Glutamatergic neuron (in vitro differentiated cells): ENCODE data around the gene GBP6. TPM values are rescaled to one million over a fixed set of nuclear protein-coding genes. Genes with fewer than 3 reads are reported as not detected.

ENCODE experiments used
- DNase-seq: peaks from one replicate; pipeline ENCODE4 v3.0.0; 2022
- H3K27ac Mint-ChIP-seq: one replicate; pipeline ENCODE4 v1.8.0; 2020; ENCODE audit warnings: mild to moderate bottlenecking, mixed read lengths, inconsistent platforms; ENCODE audit not compliant: unreplicated experiment
- H3K27me3 Mint-ChIP-seq: one replicate; pipeline ENCODE4 v1.8.0; 2020; ENCODE audit warnings: mild to moderate bottlenecking, moderate library complexity, mixed read lengths, inconsistent platforms; ENCODE audit not compliant: unreplicated experiment
- H3K36me3 Mint-ChIP-seq: one replicate; pipeline ENCODE4 v1.8.0; 2020; ENCODE audit warnings: mild to moderate bottlenecking, mixed read lengths, inconsistent platforms; ENCODE audit not compliant: unreplicated experiment
- H3K4me1 Mint-ChIP-seq: one replicate; pipeline ENCODE4 v1.8.0; 2020; ENCODE audit warnings: mild to moderate bottlenecking, low read depth, mixed read lengths, inconsistent platforms; ENCODE audit not compliant: unreplicated experiment
- H3K4me3 Mint-ChIP-seq: one replicate; pipeline ENCODE4 v1.8.0; 2020; ENCODE audit warnings: mild to moderate bottlenecking, mixed read lengths, inconsistent platforms; ENCODE audit not compliant: unreplicated experiment
- H3K9me3 Mint-ChIP-seq: one replicate; pipeline ENCODE4 v1.8.0; 2020; ENCODE audit warnings: mild to moderate bottlenecking, moderate library complexity, mixed read lengths, inconsistent platforms; ENCODE audit not compliant: unreplicated experiment
- total RNA-seq: library from RNA; stranded (reverse); fragmentation: NEBNext Ultra II Directional; extraction: Animal tissue kit (Norgen Biotek cat#: 25700); gene quantifications from one replicate; pipeline ENCODE4 v1.2.1, GENCODE V29; 2021; ENCODE audit not compliant: unreplicated experiment
- TF ChIP-seq, protein P1 (sequence below): fragments of 200-600 bp; sonication (generic); IDR thresholded peaks from one replicate; pipeline ENCODE4 v1.5.0; 2021; ENCODE audit not compliant: partially characterized antibody, unreplicated experiment

Gene GBP6
- total RNA-seq, 1 donor from 2014 or later = not detected

DNA sequence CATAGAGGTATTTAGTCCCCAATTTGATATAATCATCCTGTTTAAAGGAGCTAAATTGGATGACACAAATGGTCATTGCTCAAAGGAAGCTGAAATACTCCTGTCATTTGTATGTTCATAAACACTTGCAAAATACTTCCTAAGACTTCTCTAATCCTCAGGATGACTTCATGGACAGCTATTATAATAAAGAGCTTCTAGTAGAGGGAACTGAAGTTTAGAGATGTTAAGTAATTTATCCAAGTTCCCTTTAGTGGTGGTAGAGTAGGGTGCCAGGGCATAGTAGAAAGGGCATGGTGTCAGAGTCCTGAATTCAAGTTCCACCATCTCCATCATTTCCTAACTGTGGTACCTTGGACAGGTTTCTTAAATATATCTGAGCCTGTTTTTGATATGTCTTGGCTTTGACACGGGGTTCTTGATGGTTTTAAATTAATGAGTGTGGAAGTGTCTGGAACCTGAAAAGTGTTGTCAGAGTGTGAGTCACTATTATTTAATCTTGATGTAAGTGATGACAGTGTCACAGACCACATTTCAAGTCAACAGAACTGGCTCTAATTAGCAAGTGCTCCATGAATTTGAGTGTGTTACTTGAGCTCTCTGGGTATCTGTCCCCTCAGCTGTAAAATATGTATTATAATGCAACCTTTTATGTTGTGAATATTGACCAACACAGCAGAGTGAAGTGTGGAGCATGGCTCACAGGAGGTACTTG, 12.1 kb upstream of the GBP6 start:
- Mint-ChIP-seq H3K36me3 (no peaks in the 10 kb centered on the region), H3K27ac (no peak overlapping the region), H3K9me3 (no peaks in the 10 kb centered on the region), H3K4me3 (no peak overlapping the region), H3K4me1 (no peaks in the 10 kb centered on the region), H3K27me3 (no peaks in the 10 kb centered on the region)
- TF ChIP-seq, protein P1, sequence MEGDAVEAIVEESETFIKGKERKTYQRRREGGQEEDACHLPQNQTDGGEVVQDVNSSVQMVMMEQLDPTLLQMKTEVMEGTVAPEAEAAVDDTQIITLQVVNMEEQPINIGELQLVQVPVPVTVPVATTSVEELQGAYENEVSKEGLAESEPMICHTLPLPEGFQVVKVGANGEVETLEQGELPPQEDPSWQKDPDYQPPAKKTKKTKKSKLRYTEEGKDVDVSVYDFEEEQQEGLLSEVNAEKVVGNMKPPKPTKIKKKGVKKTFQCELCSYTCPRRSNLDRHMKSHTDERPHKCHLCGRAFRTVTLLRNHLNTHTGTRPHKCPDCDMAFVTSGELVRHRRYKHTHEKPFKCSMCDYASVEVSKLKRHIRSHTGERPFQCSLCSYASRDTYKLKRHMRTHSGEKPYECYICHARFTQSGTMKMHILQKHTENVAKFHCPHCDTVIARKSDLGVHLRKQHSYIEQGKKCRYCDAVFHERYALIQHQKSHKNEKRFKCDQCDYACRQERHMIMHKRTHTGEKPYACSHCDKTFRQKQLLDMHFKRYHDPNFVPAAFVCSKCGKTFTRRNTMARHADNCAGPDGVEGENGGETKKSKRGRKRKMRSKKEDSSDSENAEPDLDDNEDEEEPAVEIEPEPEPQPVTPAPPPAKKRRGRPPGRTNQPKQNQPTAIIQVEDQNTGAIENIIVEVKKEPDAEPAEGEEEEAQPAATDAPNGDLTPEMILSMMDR = no peak
- DNase-seq = no peak

DNA sequence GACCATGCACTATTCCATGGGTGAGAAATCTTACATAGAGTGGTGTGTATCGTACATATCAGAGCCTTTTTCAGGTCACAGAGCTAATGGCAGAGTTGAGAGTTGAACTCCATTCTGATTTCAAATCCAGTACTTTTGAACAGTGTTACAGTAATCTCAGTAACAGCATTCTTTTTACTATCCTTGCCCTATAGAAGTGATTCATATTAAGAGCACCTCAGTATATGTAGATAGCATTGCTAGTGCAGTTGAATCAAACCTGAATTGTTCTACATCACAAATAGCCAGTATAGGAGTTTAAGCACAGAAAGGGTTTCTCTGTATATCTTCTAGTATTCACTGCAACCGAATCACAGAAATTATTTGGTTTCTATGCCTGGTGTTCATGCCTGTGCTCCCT, 11.4 kb upstream of the GBP6 start:
- Mint-ChIP-seq H3K27me3 (no peaks in the 10 kb centered on the region), H3K4me1 (no peaks in the 10 kb centered on the region), H3K27ac (no peak overlapping the region), H3K9me3 (no peaks in the 10 kb centered on the region), H3K4me3 (no peak overlapping the region), H3K36me3 (no peaks in the 10 kb centered on the region)
- TF ChIP-seq, protein P1 = no peak
- DNase-seq = no peak

DNA sequence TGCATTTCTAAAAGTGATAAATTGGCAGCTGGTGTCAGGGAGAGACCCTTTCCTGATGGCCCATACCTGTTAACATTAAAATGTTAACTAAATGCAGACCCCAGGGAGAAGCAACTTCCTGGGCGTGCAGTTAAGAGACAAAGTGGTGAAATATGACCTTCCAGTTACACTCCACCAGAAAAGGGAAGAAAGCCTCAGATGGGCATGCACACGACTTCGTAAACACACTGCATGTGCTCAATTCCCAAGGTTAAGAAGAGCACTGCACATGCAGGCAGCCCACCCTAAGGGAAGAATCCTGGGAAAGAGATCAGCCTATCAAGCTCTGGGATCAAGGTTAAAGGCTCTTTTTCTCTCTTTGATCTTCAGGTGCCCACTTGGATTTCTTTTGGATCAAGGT, 9.7 kb upstream of the GBP6 start:
- Mint-ChIP-seq H3K36me3 (no peaks in the 10 kb centered on the region), H3K4me1 (no peaks in the 10 kb centered on the region), H3K27ac (no peak overlapping the region), H3K27me3 (no peaks in the 10 kb centered on the region), H3K9me3 (no peaks in the 10 kb centered on the region), H3K4me3 (no peak overlapping the region)
- no peak for DNase-seq
- TF ChIP-seq, protein P1 = no peak

DNA sequence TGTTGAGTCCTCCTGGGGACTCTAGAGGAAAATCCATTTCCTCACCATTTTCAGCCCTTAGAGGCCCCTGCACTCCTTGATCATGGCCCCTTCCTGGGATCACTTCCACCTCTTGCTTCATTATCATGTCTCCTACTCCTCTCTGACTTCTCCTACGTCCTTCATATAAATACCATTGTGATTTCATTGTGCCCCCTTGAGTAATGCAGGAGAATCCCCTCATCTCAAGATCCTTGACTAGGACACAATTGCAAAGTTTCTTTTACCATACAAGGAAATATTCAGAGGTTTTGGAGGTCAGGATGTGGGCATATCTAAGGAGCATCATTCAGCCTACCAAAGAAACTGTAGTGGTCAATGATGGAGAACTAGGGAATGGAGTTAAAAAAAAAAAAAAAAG, 8.8 kb upstream of the GBP6 start:
- no peak for DNase-seq
- H3K27me3 Mint-ChIP-seq = no peaks in the 10 kb centered on the region
- no peaks in the 10 kb centered on the region for H3K36me3 Mint-ChIP-seq
- no peak overlapping the region for H3K27ac Mint-ChIP-seq
- TF ChIP-seq, protein P1 = no peak
- no peaks in the 10 kb centered on the region for H3K4me1 Mint-ChIP-seq
- no peaks in the 10 kb centered on the region for H3K9me3 Mint-ChIP-seq
- H3K4me3 Mint-ChIP-seq = no peak overlapping the region

DNA sequence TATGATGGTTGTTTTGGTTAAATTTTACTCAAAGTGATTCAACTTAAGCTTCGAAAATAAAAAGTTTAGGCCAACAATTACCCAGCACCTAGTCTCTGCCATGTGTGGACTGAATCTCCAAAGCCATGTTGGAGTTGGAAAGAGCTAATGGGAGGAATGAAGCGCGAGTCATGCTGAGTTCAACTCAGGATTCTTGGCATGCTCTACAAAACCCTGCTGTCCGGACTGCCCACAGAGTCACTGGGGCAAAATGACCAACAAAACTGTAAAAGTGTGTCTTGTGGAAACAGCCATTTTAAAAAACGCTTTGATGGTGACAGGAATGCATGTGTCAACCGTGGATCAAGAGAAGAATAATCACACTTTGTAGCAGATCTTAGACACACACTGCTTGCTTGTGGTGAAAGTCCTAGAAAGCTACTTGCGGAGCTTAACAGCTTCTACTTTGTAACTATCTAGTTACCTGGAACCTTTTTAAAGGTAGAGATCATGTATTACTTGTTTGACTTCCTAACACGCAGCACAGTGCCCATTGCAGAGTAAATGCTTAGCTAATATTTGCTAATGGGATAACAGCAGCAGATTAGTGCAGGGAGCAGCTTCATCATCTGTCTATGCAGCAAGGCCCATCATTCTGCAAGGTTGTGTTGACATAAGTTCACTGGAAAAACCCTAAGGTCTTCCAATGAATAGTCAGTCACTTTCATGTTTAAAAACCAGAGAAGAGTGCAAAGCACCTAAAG, 7.0 kb upstream of the GBP6 start:
- H3K36me3 Mint-ChIP-seq = no peaks in the 10 kb centered on the region
- H3K4me3 Mint-ChIP-seq = no peak overlapping the region
- H3K27ac Mint-ChIP-seq = no peak overlapping the region
- TF ChIP-seq, protein P1 = no peak
- DNase-seq = no peak
- no peaks in the 10 kb centered on the region for H3K4me1 Mint-ChIP-seq
- H3K9me3 Mint-ChIP-seq = no peaks in the 10 kb centered on the region
- no peaks in the 10 kb centered on the region for H3K27me3 Mint-ChIP-seq
